OCI-LY1 (cell line): ENCODE data around the gene GNGT1.

Experiments used
- H2AFZ ChIP-seq: fragments of 200-600 bp; sonication (generic), shearing (Covaris generic); 2 replicates; pipeline ENCODE4 v1.6.0; 2014; ENCODE audit warnings: antibody characterized with exemption, mild to moderate bottlenecking, low read length
- H3F3A ChIP-seq: fragments of 200-600 bp; sonication (generic), shearing (Covaris generic); 2 replicates; pipeline ENCODE4 v1.6.0; 2014; ENCODE audit warnings: mild to moderate bottlenecking, antibody characterized with exemption, low read length, moderate library complexity; ENCODE audit not compliant: insufficient read depth
- H3K27ac ChIP-seq: fragments of 200-600 bp; sonication (generic); 2 replicates; pipeline ENCODE4 v1.5.1; 2014; ENCODE audit warnings: low read length, mixed run types, mild to moderate bottlenecking, low read depth; ENCODE audit not compliant: poor library complexity, severe bottlenecking
- H3K27me3 ChIP-seq: fragments of 200-600 bp; sonication (generic); 2 replicates; pipeline ENCODE4 v1.6.0; 2014; ENCODE audit warnings: antibody characterized with exemption, mild to moderate bottlenecking, low read length, moderate library complexity; ENCODE audit not compliant: insufficient read depth
- H3K36me3 ChIP-seq: fragments of 200-600 bp; sonication (generic); 2 replicates; pipeline ENCODE4 v1.6.1; 2014; ENCODE audit warnings: mild to moderate bottlenecking, antibody characterized with exemption, low read length, moderate library complexity, mixed read lengths; ENCODE audit not compliant: insufficient read depth
- H3K4me1 ChIP-seq: fragments of 200-600 bp; sonication (generic); 2 replicates; pipeline ENCODE4 v1.5.1; 2014; ENCODE audit warnings: mild to moderate bottlenecking, low read length, moderate library complexity; ENCODE audit not compliant: insufficient read depth, severe bottlenecking
- H3K4me2 ChIP-seq: fragments of 200-600 bp; sonication (generic), shearing (Covaris generic); 2 replicates; pipeline ENCODE4 v1.6.1; 2014; ENCODE audit warnings: low read length
- H3K4me3 ChIP-seq: fragments of 200-600 bp; sonication (generic); 2 replicates; pipeline ENCODE4 v1.5.1; 2014; ENCODE audit warnings: low read length, low read depth, mild to moderate bottlenecking, mixed read lengths; ENCODE audit not compliant: poor library complexity, severe bottlenecking
- H3K79me2 ChIP-seq: fragments of 200-600 bp; shearing (Covaris generic); 2 replicates; pipeline ENCODE4 v1.6.1; 2016; ENCODE audit warnings: mixed run types, low read length, mixed read lengths; ENCODE audit not compliant: insufficient read depth
- H3K9ac ChIP-seq: fragments of 200-600 bp; sonication (generic), shearing (Covaris generic); 2 replicates; pipeline ENCODE4 v1.6.1; 2014; ENCODE audit warnings: mild to moderate bottlenecking, low read length, mixed read lengths
- H3K9me2 ChIP-seq: fragments of 200-600 bp; sonication (generic), shearing (Covaris generic); 2 replicates; pipeline ENCODE4 v1.6.1; 2014; ENCODE audit warnings: low read depth, mild to moderate bottlenecking, low read length, mixed read lengths
- H3K9me3 ChIP-seq: fragments of 200-600 bp; shearing (Covaris generic); 2 replicates; pipeline ENCODE4 v1.6.1; 2014; ENCODE audit warnings: low read length, mixed read lengths
- H4K20me1 ChIP-seq: fragments of 200-600 bp; sonication (generic), shearing (Covaris generic); 2 replicates; pipeline ENCODE4 v1.6.0; 2016; ENCODE audit warnings: mild to moderate bottlenecking, low read length; ENCODE audit not compliant: insufficient read depth
- CTCF ChIP-seq: fragments of 200-600 bp; sonication (generic), shearing (Covaris generic); IDR thresholded peaks from 2 replicates; pipeline ENCODE4 v1.5.1; 2017; ENCODE audit warnings: mild to moderate bottlenecking, antibody characterized with exemption, low read length, moderate library complexity, mixed read lengths
- EZH2 ChIP-seq: fragments of 200-600 bp; sonication (generic), shearing (Covaris generic); IDR thresholded peaks from 2 replicates; pipeline ENCODE4 v1.8.0; 2017; ENCODE audit warnings: borderline replicate concordance, mixed run types, mild to moderate bottlenecking, antibody characterized with exemption, low read length, moderate library complexity, mixed read lengths

GNGT1 gene

GRCh38 chr7:93935102-93935501, 28.7 kb downstream of the GNGT1 start:
- no peaks in the 10 kb centered on the region for H3K79me2 ChIP-seq
- H3K27ac ChIP-seq, result no peak overlapping the region
- H3K4me2 ChIP-seq, result no peak overlapping the region

GRCh38 chr7:93937818-93938217, 31.5 kb downstream of the GNGT1 start:
- Histone ChIP-seq H4K20me1 (no peaks in the 10 kb centered on the region), H3F3A (no peaks in the 10 kb centered on the region), H3K4me1 (no peaks in the 10 kb centered on the region), H3K9ac (no peak overlapping the region), H3K4me3 (no peak overlapping the region), H3K9me3 (no peaks in the 10 kb centered on the region), H3K9me2 (no peaks in the 10 kb centered on the region), H3K79me2 (no peaks in the 10 kb centered on the region), H3K36me3 (no peaks in the 10 kb centered on the region), H3K27ac (no peak overlapping the region), H3K27me3 (no peaks in the 10 kb centered on the region), H2AFZ (no peak overlapping the region), H3K4me2 (no peak overlapping the region)
- no peak for TF ChIP-seq CTCF
- TF ChIP-seq EZH2, result no peak

More at GRCh38 chr7:93935102-93935501, 28.7 kb downstream of the GNGT1 start:
- H3K4me3 ChIP-seq, result no peak overlapping the region
- TF ChIP-seq CTCF, result no peak
- TF ChIP-seq EZH2, result no peak
- H3K9ac ChIP-seq, result no peak overlapping the region
- no peaks in the 10 kb centered on the region for H3F3A ChIP-seq
- no peaks in the 10 kb centered on the region for H3K9me2 ChIP-seq
- H3K36me3 ChIP-seq, result no peaks in the 10 kb centered on the region
- H3K4me1 ChIP-seq, result no peaks in the 10 kb centered on the region
- H3K27me3 ChIP-seq, result no peaks in the 10 kb centered on the region
- H4K20me1 ChIP-seq, result no peaks in the 10 kb centered on the region
- no peaks in the 10 kb centered on the region for H3K9me3 ChIP-seq
- H2AFZ ChIP-seq, result no peak overlapping the region

GRCh38 chr7:93938293-93938692, 31.9 kb downstream of the GNGT1 start:
- Histone ChIP-seq H4K20me1 (no peaks in the 10 kb centered on the region), H3K36me3 (no peaks in the 10 kb centered on the region), H3K4me3 (no peak overlapping the region), H3K27me3 (no peaks in the 10 kb centered on the region), H3K9me3 (no peaks in the 10 kb centered on the region), H3K9me2 (no peaks in the 10 kb centered on the region), H3K9ac (no peak overlapping the region), H3K4me2 (no peak overlapping the region), H3K4me1 (no peaks in the 10 kb centered on the region), H3K27ac (no peak overlapping the region), H2AFZ (no peak overlapping the region), H3K79me2 (no peaks in the 10 kb centered on the region), H3F3A (no peaks in the 10 kb centered on the region)
- no peak for TF ChIP-seq EZH2
- no peak for TF ChIP-seq CTCF
